NCI-H187 (cell line): ENCODE results near the gene MX2.
"Not testable (repeated sequence)": the region's sequence is repeated elsewhere in the genome, so short reads cannot be mapped to it uniquely, and the experiment has no call there.

ENCODE experiments used
- DNase-seq, 2 experiments: peaks; one replicate each; lab custom pipeline; 2025; lab: John Stamatoyannopoulos, UW

Gene MX2

GRCh38 chr21:41387042-41387819 is 25.4 kb downstream of the MX2 start:
- no peak for DNase-seq

GRCh38 chr21:41387824-41388223 is 26.0 kb downstream of the MX2 start:
- DNase-seq = no peak

DNA sequence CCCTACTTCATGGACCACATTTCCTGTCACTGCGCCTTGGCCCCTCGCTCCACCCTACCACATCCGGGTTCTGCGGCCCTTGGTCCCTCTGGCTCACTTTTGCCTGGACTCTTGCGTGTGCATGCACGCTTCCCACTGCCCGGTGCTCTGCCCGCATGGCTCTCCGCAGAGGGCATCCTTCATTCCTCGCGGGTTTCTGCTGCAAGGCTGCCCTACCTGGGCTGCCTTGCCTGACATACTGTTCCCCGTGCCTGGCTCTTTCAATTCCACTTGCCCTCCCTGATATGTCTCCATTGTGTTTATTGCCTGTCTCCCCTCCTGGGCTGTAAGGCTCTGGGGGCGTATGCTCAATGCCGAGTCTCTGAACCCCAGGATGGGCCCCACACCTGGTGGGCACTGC is 26.4 kb downstream of the MX2 start:
- DNase-seq = no peak

GRCh38 chr21:41390043-41390639 is 28.3 kb downstream of the MX2 start:
- DNase-seq = no peak

GRCh38 chr21:41393876-41394465 is 32.1 kb downstream of the MX2 start:
- no peak for DNase-seq

DNA sequence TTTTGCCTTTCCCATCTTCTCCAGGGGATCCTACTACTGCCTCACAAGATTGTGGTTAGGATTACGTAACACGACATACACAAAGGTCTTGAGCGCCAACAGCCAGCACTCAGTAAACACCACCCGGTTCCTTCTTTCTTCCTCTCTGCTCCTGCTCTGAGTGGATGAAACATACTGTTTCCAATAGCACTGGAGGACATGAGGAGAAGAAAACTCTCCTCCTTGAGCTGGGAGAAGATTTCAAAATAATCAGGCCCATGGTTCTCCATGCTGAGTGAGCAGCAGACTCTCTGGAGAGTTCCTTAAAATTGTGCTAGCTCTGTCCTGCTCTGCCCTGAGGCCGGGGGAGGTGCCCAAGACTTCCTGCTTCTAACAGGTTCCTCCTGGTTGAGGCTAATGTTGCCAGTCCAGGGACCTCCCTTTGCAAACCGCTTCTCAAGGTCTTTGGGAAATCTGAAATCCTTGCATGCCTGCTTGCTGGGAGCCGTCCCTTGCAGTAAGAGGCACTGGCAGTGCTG is 34.8 kb downstream of the MX2 start:
- no peak for DNase-seq

- no peak for DNase-seq
Measured at GRCh38 chr21:41397471-41397891, 35.7 kb downstream of the MX2 start.

DNA sequence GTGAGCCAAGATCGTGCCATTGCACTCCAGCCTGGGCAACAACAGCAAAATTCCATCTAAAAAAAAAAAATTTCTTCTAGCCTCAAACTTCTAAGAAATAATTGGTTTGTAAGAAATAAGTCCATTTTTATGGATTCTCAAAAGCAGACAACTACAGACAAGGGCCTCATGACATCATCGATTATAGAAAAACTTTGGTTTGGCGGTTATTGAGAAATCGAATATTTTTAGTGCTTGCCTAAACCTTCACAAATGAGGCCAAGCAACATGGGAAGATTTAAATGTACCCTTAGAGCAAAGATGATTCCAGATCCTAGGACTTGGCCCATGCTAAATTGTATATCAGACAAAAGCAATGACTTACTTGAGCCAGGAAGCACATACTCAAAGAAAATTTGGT is 36.4 kb downstream of the MX2 start:
- DNase-seq = no peak

- DNase-seq = no peak
Measured at GRCh38 chr21:41398831-41399230, 37.0 kb downstream of the MX2 start.

DNA sequence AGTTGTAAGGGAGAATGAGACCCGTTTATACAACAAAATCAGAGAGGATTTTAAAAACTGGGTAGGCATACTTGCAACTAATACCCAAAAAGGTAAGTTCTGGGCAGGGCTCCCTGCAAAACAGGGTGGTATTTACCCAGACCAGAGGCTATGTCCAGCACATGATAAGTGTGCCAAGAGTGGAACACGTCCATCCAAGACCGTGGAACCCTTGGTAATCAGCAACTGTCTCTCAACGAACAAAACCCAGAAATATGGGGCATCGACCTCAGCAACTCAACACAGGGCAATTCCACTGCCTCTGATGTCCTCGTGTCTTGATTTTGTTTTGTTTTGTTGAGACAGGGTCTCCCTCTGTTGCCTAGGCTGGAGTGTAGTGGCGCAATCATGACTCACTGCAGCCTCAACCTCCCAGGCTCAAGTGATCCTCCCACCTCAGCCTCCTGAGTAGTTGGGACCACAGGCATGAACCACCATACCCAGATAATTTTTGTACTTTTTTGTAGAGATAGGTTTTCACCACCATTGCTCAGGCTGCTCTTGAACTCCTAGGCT is 37.5 kb downstream of the MX2 start:
- no peak for DNase-seq

DNA sequence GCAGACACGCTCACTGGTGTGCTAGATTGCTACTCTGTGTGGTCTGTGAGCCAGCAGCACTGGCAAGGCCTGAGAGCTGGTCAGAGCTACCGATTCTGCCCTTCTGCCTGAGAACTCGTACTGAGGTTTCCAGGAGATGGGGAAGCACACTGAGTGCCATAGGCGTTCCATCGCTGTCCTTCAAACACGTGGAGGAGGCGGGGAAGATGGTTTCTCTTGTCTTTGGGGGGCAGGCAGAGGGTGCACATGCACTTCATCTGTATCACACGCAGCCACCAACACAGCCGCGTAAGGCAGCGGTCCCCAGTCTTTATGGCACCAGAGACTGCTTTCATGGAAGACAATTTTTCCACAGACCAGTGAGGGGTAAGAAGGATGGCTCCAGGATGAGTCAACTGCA is 40.4 kb downstream of the MX2 start:
- no peak for DNase-seq

DNA sequence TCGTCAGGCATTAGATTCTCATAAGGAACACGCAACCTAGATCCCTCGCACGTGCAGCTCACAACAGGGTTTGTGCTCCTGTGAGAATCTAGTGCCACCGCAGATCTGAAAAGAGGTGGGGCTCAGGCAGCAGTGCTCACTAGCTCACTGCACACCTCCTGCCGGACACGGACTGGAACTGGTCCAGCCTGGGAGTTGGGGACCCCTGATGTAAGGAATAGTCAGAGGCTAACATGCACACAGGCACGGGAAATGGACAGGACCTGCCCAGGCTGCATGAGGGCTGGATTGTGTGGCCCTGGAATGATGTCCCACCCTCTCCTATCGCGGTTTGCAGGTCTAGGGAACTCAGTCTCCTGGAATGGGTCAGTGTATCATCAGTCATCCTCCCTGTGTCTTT is 41.0 kb downstream of the MX2 start:
- DNase-seq = no peak

- DNase-seq = no peak
Measured at GRCh38 chr21:41403331-41403730, 41.5 kb downstream of the MX2 start.

- DNase-seq = no peak
Measured at GRCh38 chr21:41403966-41404365, 42.1 kb downstream of the MX2 start.

DNA sequence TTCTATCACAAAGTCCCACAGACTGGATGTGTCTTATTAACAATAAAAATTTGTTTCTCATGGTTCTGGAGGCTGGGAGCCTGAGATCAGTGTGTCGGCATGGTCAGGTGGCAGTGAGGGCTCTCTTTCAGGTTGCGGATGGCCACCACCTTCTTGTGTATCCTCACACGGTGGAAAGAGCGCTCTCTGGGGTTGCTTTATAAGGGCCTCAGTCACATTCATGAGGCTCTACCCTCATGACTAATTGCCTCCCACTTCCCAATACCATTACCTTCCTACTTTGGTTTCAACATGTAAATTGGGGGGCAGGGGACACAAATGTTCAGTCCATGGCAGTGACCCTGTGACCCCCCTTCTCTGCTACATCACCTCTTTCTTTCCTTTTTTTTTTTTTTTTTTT is 43.5 kb downstream of the MX2 start:
- no peak for DNase-seq

DNA sequence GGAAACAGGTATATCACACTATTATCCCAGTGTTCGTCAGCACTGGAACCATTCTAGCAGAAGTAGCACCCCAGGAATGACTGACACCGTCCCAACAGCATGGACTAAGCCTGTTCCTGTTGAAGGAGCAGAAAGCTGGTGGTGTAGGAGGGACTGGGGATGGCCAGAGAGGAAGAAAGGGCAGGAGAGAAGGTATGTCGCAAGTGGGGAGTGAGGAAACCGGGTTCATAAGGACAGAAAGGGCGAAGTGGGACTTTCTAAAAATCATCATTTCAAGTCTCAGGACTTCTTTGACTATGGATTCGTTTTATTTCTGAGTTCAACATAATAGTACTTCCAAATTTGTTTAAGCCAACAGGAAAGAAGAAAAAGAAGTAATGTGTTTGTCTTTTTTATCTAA is 44.5 kb downstream of the MX2 start:
- no peak for DNase-seq

DNA sequence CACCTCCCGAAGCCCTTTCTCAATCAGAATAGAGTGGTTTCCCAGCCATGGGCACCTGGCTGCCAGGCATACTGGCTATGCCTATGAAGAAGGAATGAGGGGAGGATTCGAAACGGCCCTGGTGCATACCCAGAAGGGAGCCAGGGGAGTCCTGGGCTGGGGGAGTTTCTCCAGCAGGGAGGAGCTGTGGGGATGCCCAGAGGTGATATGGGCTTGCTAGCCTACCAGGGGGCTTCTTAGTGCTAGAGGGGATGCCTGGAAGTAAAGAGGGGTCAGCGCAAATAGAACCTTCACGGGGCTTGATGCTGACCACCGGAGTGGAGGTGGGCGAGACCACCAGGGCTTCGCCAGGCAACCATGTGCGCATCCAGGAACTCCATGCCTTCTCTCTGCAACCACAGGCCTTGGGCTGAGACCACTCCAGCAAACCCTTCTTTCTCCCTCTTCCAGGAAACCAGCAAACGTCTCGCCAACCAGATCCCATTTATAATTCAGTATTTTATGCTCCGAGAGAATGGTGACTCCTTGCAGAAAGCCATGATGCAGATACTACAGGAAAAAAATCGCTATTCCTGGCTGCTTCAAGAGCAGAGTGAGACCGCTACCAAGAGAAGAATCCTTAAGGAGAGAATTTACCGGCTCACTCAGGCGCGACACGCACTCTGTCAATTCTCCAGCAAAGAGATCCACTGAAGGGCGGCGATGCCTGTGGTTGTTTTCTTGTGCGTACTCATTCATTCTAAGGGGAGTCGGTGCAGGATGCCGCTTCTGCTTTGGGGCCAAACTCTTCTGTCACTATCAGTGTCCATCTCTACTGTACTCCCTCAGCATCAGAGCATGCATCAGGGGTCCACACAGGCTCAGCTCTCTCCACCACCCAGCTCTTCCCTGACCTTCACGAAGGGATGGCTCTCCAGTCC is 46.0 kb downstream of the MX2 start:
- no peak for DNase-seq

DNA sequence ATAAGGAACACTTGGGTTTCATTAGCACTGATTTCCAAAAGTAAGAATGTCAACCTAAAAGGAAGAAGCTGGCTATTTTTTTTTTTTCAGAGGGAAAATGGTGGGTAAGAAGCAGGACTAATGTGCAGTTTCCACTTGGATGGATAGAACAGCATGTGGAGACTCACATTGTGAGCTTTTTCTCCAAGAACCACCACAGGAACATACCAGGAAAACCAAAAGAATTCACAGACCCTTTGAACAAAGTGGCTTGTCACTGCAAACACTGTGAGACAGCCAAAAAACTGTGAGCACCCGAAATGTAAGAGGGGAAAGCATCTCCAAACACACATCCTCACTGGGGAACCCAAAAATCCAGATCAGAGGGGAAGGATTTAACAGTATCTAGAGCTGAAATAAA is 48.5 kb downstream of the MX2 start:
- no peak for DNase-seq

- DNase-seq = no peak
Measured at GRCh38 chr21:41410767-41411448, 49.1 kb downstream of the MX2 start.

- peak in 1 of 2 experiments; percentile 36 for DNase-seq
Measured at GRCh38 chr21:41411449-41412089, 49.7 kb downstream of the MX2 start.

GRCh38 chr21:41417505-41417904 is 55.7 kb downstream of the MX2 start:
- DNase-seq = not testable (repeated sequence)
